Measurements from ENCODE around the gene RPUSD1. TPM values are rescaled to one million over a fixed set of nuclear protein-coding genes. Genes with fewer than 3 reads are reported as not detected.

Gene RPUSD1
- total and polyA plus RNA-seq, 5 donors from 2014 or later: 20.8 to 24.9 (median 22.8) TPM

DNA sequence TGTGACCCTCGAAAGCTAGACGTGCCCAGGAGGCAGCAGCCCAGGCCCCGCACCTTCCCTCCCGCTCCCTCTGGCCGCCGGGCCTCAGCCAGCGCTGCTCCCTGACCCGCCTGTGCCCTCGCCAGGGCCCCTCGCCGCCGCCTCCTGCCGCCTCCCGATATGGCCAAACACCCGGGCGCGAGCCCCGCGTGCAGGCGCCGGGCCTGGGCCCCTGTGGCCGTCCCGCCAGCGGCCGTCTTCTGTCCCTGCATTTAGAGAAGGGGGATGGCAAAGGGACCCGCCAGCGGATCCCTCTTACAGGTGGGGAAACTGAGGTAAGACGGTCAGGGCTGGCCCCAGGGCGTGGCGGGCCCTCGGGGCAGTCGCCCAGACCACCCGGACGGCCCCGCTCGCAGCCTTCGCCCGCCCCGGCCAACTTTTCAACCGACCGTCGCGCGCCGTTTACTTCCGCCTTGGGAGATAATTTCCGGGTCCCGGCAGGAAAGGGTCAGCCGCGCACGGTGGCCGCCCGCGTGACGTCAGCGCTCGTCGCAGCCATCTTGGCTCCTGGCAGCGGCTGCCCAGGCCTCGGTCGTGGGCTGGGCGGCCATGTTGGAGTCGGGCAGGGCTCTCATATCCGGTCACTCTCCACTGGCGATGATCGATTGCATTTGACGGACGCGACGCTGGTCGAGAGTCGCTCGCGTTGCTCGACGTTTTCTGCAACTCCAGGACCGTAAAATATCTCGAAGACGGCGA lies 19.3 kb upstream of the RPUSD1 start:
- DNase-seq: peak; percentile 77 to 94 (median 78)
- Histone ChIP-seq H3K27ac (ENCODE audit: insufficient read depth, low read length, poor library complexity, severe bottlenecking) (peak overlapping the region; percentile 85), H3K4me3 (ENCODE audit: low read depth, low read length) (peak overlapping the region; percentile 79), H3K9me3 (ENCODE audit: control insufficient read depth in 2 of 2, low read length in 2 of 2) (no peaks in the 10 kb centered on the region), H3K36me3 (ENCODE audit: control insufficient read depth, insufficient read depth, low read length) (no peaks in the 10 kb centered on the region), H3K27me3 (ENCODE audit: control insufficient read depth, insufficient read depth, low read length) (no peaks in the 10 kb centered on the region), H3K4me1 (ENCODE audit: control insufficient read depth, insufficient read depth, low read length, poor library complexity, severe bottlenecking) (peaks cover 10% of the 10 kb centered on the region)
- no peaks in the 10 kb centered on the region for H3K36me3 Mint-ChIP-seq
- peak overlapping the region; percentile 96 to 99 (median 96) for H3K4me3 Mint-ChIP-seq
- H3K4me1 Mint-ChIP-seq: peaks cover 0 to 18% (median 3%) of the 10 kb centered on the region in 4 donors
- peaks cover 0 to 3% (median 0%) of the 10 kb centered on the region in 7 donors for H3K9me3 Mint-ChIP-seq
- peaks cover 27% of the 10 kb centered on the region for H3K27me3 Mint-ChIP-seq
- peak; percentile 81 to 90 for ATAC-seq (ENCODE audit: low read depth in 2 of 2)
- peak overlapping the region; percentile 92 to 99 (median 98) for H3K27ac Mint-ChIP-seq

DNA sequence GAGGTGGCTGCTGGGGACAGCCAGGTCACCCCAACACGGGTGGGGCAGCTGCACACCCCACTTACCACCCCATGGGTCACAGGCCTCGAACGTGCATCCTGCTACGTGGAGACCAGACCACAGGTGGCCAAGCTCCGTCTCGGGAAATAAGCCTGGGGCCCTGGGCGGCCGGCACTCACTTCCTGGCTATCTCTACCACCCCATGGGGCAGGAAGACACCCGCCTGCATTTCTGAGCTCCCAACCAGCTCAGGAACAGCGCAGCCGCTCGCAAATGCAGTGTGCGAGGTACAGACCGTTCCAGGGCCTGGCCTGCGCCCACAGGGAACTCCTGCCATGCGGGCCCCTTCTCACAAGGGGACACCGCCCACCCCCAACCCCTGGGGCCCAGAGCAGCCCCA lies 17.3 kb upstream of the RPUSD1 start:
- Histone ChIP-seq H3K36me3 (ENCODE audit: control insufficient read depth, insufficient read depth, low read length) (no peaks in the 10 kb centered on the region), H3K4me3 (ENCODE audit: low read depth, low read length) (no peak overlapping the region), H3K4me1 (ENCODE audit: control insufficient read depth, insufficient read depth, low read length, poor library complexity, severe bottlenecking) (peaks cover 13% of the 10 kb centered on the region), H3K27ac (ENCODE audit: insufficient read depth, low read length, poor library complexity, severe bottlenecking) (no peak overlapping the region), H3K9me3 (ENCODE audit: control insufficient read depth in 2 of 2, low read length in 2 of 2) (no peaks in the 10 kb centered on the region), H3K27me3 (ENCODE audit: control insufficient read depth, insufficient read depth, low read length) (no peaks in the 10 kb centered on the region)
- Mint-ChIP-seq H3K9me3 (no peaks in the 10 kb centered on the region), H3K4me1 (peaks cover 0 to 18% (median 3%) of the 10 kb centered on the region in 4 donors), H3K4me3 (no peak overlapping the region), H3K27ac (no peak overlapping the region), H3K27me3 (peaks cover 14% of the 10 kb centered on the region), H3K36me3 (no peaks in the 10 kb centered on the region)
- ATAC-seq (ENCODE audit: low read depth in 2 of 2) (no peak), DNase-seq (no peak)

DNA sequence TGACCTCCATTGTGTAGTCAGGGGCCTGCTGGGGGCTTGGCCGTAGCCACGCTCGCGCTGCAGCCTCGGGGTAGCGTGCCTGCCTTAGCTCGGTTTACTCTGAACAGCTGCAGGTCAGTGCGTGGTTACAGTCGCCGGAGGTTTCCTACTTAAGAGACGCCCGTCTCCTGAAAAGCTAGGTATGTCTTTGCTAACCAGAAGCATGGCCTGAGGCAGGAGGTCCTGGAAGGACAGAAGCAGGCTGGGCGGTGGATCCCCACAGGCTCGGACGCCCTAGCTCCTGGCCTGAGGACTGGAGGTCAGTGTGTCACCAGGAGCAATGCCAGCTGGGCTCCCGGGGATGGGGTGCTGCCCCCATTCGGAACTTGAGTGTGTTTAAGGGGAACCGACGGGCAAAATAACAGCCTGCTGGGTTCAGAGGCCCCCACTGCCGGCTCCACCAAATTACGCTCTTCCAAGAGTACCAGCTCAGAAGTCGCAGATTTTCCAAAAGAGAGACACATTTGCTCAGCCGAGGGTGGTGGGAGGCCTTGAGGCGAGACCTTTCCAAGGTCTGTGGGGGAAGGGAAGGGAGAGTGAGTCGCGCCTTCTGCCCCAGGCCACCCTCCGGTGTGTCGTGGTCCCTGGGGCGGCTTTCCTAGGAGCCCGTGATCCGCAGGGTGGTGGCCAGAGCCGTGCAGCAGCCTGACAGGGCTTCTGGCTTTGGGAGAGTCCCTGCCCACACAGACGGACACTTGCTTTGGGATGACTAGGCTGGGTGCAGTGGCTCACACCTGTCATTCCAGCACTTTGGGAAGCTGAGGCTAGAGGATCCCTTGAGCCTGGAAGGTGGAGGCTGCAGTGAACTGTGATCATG lies 16.2 kb upstream of the RPUSD1 start:
- Mint-ChIP-seq H3K9me3 (no peaks in the 10 kb centered on the region), H3K27me3 (peaks cover 7% of the 10 kb centered on the region), H3K4me3 (peak overlapping the region; percentile 11 to 70 (median 36)), H3K27ac (peak overlapping the region in 1 of 3 donors; percentile 63), H3K4me1 (peaks cover 0 to 15% (median 3%) of the 10 kb centered on the region in 4 donors), H3K36me3 (no peaks in the 10 kb centered on the region)
- no peaks in the 10 kb centered on the region for H3K27me3 ChIP-seq (ENCODE audit: control insufficient read depth, insufficient read depth, low read length)
- no peak overlapping the region for H3K4me3 ChIP-seq (ENCODE audit: low read depth, low read length)
- no peaks in the 10 kb centered on the region for H3K36me3 ChIP-seq (ENCODE audit: control insufficient read depth, insufficient read depth, low read length)
- no peak for ATAC-seq (ENCODE audit: low read depth in 2 of 2)
- no peaks in the 10 kb centered on the region for H3K9me3 ChIP-seq (ENCODE audit: control insufficient read depth in 2 of 2, low read length in 2 of 2)
- no peak overlapping the region for H3K27ac ChIP-seq (ENCODE audit: insufficient read depth, low read length, poor library complexity, severe bottlenecking)
- peaks cover 14% of the 10 kb centered on the region for H3K4me1 ChIP-seq (ENCODE audit: control insufficient read depth, insufficient read depth, low read length, poor library complexity, severe bottlenecking)
- DNase-seq: no peak

DNA sequence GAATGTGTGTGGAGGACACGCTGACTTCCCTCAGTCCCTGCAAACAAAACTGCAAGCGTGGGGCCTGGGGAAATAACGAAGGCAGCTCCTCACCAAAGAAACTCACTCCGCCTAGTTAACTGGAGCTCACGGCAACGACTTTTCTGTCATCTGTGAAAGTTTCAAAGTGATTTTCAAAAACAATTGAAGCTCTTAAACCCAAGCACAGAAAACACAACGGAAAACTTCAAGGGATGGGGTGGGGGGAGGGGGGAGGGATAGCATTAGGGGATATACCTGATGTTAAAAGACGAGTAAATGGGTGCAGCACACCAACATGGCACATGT lies 15.5 kb upstream of the RPUSD1 start:
- H3K9me3 Mint-ChIP-seq: no peaks in the 10 kb centered on the region
- H3K27me3 Mint-ChIP-seq: peaks cover 4% of the 10 kb centered on the region
- no peak overlapping the region for H3K27ac ChIP-seq (ENCODE audit: insufficient read depth, low read length, poor library complexity, severe bottlenecking)
- no peak for DNase-seq
- H3K4me1 ChIP-seq (ENCODE audit: control insufficient read depth, insufficient read depth, low read length, poor library complexity, severe bottlenecking): peaks cover 12% of the 10 kb centered on the region
- no peaks in the 10 kb centered on the region for H3K9me3 ChIP-seq (ENCODE audit: control insufficient read depth in 2 of 2, low read length in 2 of 2)
- no peaks in the 10 kb centered on the region for H3K27me3 ChIP-seq (ENCODE audit: control insufficient read depth, insufficient read depth, low read length)
- H3K4me1 Mint-ChIP-seq: peaks cover 0 to 14% (median 3%) of the 10 kb centered on the region in 4 donors
- H3K4me3 Mint-ChIP-seq: peak overlapping the region in 1 of 4 donors; percentile 70
- no peaks in the 10 kb centered on the region for H3K36me3 ChIP-seq (ENCODE audit: control insufficient read depth, insufficient read depth, low read length)
- H3K4me3 ChIP-seq (ENCODE audit: low read depth, low read length): no peak overlapping the region
- H3K36me3 Mint-ChIP-seq: no peaks in the 10 kb centered on the region
- no peak overlapping the region for H3K27ac Mint-ChIP-seq
- no peak for ATAC-seq (ENCODE audit: low read depth in 2 of 2)

DNA sequence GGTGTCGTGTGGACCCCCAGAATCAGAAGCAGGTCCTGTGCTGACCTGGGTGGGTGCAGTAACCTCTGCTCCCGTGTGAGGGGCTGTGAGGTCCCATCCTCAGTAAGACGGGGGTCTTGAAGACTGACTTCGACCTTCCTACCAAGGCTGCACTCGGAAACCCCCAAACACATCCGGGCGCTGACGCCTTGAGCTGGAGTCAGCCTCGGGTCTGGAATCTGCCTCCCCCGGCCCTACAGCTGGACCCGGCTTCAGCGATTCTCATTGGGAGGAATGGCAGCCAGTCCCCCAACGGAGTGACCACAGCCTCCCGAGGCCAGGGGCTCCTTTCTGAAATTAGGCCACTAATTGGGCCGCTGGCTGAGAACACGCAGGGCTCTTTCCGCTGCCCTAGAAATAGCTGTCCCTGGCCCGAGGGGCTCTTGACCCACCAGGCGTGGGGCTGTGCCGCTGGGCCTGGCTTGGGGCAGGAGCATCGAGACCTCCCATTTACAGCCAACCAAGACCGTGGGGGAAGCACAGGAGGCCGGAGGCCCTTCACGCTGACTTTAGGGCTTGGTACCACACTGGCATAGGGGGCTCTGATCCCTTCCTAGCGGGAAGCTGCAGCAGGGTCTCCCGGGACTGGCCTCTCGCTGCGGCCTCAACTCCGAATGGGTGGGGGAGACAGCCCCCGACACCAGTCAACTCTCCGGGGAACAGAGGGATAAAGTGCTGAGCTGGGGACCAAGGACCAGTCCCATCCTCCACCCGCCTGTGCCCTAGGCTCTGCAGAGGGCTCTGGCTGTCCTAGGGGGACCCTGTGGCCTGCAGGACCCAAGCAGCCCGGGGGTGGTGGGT lies 15.0 kb upstream of the RPUSD1 start:
- Histone ChIP-seq H3K27me3 (ENCODE audit: control insufficient read depth, insufficient read depth, low read length) (no peaks in the 10 kb centered on the region), H3K4me1 (ENCODE audit: control insufficient read depth, insufficient read depth, low read length, poor library complexity, severe bottlenecking) (peaks cover 6% of the 10 kb centered on the region), H3K27ac (ENCODE audit: insufficient read depth, low read length, poor library complexity, severe bottlenecking) (no peak overlapping the region), H3K4me3 (ENCODE audit: low read depth, low read length) (no peak overlapping the region), H3K36me3 (ENCODE audit: control insufficient read depth, insufficient read depth, low read length) (no peaks in the 10 kb centered on the region), H3K9me3 (ENCODE audit: control insufficient read depth in 2 of 2, low read length in 2 of 2) (no peaks in the 10 kb centered on the region)
- ATAC-seq (ENCODE audit: low read depth in 2 of 2) (no peak), DNase-seq (no peak)
- Mint-ChIP-seq H3K36me3 (no peaks in the 10 kb centered on the region), H3K4me3 (peak overlapping the region in 1 of 4 donors; percentile 38), H3K9me3 (no peaks in the 10 kb centered on the region), H3K4me1 (peaks cover 0 to 8% (median 3%) of the 10 kb centered on the region in 4 donors), H3K27ac (no peak overlapping the region), H3K27me3 (peaks cover 5% of the 10 kb centered on the region)

DNA sequence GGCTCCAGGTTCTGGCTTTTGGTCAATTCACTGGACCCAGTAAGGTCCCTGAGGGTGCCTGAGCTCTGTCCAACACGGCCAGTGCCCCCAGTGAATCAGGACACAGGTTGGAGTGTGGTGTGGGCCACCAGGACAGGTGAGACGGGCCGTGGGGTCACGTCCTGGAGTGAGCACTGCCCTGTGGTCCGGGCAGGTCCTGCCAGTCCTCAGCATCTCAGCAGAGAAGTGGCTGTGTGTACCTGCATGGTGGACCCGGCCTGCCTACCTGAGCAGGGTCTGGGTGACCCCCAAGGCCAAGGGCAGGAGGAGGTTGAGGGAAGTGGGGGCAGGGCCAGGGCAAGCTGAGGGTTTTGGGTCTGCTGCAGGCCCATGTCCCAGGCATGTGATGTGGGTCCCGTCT lies 14.3 kb upstream of the RPUSD1 start:
- H3K27ac ChIP-seq (ENCODE audit: insufficient read depth, low read length, poor library complexity, severe bottlenecking): no peak overlapping the region
- Mint-ChIP-seq H3K4me3 (no peak overlapping the region), H3K9me3 (no peaks in the 10 kb centered on the region), H3K36me3 (no peaks in the 10 kb centered on the region), H3K4me1 (peaks cover 0 to 3% (median 0%) of the 10 kb centered on the region in 4 donors), H3K27ac (no peak overlapping the region), H3K27me3 (peaks cover 10% of the 10 kb centered on the region)
- no peaks in the 10 kb centered on the region for H3K27me3 ChIP-seq (ENCODE audit: control insufficient read depth, insufficient read depth, low read length)
- H3K4me3 ChIP-seq (ENCODE audit: low read depth, low read length): no peak overlapping the region
- H3K36me3 ChIP-seq (ENCODE audit: control insufficient read depth, insufficient read depth, low read length): no peaks in the 10 kb centered on the region
- peaks cover 4% of the 10 kb centered on the region for H3K4me1 ChIP-seq (ENCODE audit: control insufficient read depth, insufficient read depth, low read length, poor library complexity, severe bottlenecking)
- DNase-seq (no peak), ATAC-seq (ENCODE audit: low read depth in 2 of 2) (no peak)
- H3K9me3 ChIP-seq (ENCODE audit: control insufficient read depth in 2 of 2, low read length in 2 of 2): no peaks in the 10 kb centered on the region

DNA sequence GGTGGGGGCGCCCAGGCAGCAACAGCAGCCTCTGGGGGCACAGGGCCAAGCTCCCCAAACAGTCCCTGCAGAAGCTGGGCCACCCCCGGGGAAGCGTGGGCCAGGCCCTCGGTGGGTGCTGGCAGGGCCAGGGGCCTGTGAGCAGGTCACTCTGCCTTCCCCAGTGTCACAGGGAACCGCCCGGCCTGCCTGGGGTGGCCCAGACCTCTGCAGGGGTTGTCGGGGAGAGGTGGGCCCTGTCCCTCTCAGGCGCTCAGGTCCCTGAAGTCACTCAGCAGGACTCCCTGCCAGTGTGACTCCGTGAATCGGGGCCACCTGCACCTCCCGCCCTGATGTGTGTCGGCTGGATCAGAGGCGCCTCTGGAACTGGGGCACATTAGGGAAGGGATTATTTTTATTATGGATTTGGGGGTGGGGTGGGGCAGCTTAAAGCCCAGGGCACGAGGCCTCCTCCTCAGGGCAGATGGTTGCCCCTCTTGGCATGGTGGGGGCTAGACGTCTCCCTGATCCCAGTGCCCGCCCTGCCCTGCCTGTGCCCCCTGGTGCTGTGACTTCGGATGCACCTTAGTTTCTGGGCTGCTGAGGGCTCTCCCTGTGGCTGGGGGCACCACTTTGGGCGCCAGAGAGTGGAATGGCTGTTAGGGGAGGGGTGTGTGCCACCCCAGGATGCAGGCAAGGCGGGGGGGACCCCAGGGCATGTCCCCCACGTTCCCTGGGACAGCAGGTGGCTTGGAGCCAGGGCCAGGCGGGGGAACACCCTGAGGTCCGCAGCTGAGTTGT lies 13.6 kb upstream of the RPUSD1 start:
- H3K4me3 Mint-ChIP-seq: no peak overlapping the region
- Histone ChIP-seq H3K27me3 (ENCODE audit: control insufficient read depth, insufficient read depth, low read length) (no peaks in the 10 kb centered on the region), H3K4me3 (ENCODE audit: low read depth, low read length) (no peak overlapping the region), H3K36me3 (ENCODE audit: control insufficient read depth, insufficient read depth, low read length) (no peaks in the 10 kb centered on the region), H3K9me3 (ENCODE audit: control insufficient read depth in 2 of 2, low read length in 2 of 2) (no peaks in the 10 kb centered on the region), H3K27ac (ENCODE audit: insufficient read depth, low read length, poor library complexity, severe bottlenecking) (no peak overlapping the region), H3K4me1 (ENCODE audit: control insufficient read depth, insufficient read depth, low read length, poor library complexity, severe bottlenecking) (peaks cover 4% of the 10 kb centered on the region)
- DNase-seq (no peak), ATAC-seq (ENCODE audit: low read depth in 2 of 2) (no peak)
- no peak overlapping the region for H3K27ac Mint-ChIP-seq
- H3K27me3 Mint-ChIP-seq: peaks cover 10% of the 10 kb centered on the region
- H3K4me1 Mint-ChIP-seq: peaks cover 0 to 3% (median 0%) of the 10 kb centered on the region in 4 donors
- no peaks in the 10 kb centered on the region for H3K36me3 Mint-ChIP-seq
- no peaks in the 10 kb centered on the region for H3K9me3 Mint-ChIP-seq

Data from CD4-positive, CD25-positive, alpha-beta regulatory T cell (primary cell).